GM21447 (cell line): Measurements from ENCODE around the gene INO80C.
A peak's percentile ranks its signal among the peaks of the same experiment; 100 is the strongest.

Experiments used
- ATAC-seq: cut with Tn5 transposase; IDR thresholded peaks from one replicate; pipeline ENCODE4 v1.9.1; 2021; ENCODE audit not compliant: unreplicated experiment

Gene INO80C

GRCh38 chr18:35513181-35513936 is 15.6 kb upstream of the INO80C start:
- no peak for ATAC-seq

- ATAC-seq, result no peak
Observed at GRCh38 chr18:35512761-35513160, 15.0 kb upstream of the INO80C start.

GRCh38 chr18:35511833-35512232 is 14.1 kb upstream of the INO80C start:
- peak; percentile 33 for ATAC-seq

GRCh38 chr18:35511428-35511827 is 13.7 kb upstream of the INO80C start:
- peak; percentile 91 for ATAC-seq

GRCh38 chr18:35510076-35510651 is 12.4 kb upstream of the INO80C start:
- no peak for ATAC-seq

GRCh38 chr18:35508746-35509338 is 11.1 kb upstream of the INO80C start:
- ATAC-seq, result no peak

- ATAC-seq, result no peak
Observed at GRCh38 chr18:35508030-35508429, 10.3 kb upstream of the INO80C start.

GRCh38 chr18:35507623-35508022 is 9.9 kb upstream of the INO80C start:
- ATAC-seq, result no peak

- no peak for ATAC-seq
Observed at GRCh38 chr18:35507192-35507591, 9.4 kb upstream of the INO80C start.

- ATAC-seq, result no peak
Observed at GRCh38 chr18:35506024-35506712, 8.4 kb upstream of the INO80C start.

- no peak for ATAC-seq
Observed at GRCh38 chr18:35504996-35505395, 7.2 kb upstream of the INO80C start.

- ATAC-seq, result no peak
Observed at GRCh38 chr18:35502052-35502451, 4.3 kb upstream of the INO80C start.

- no peak for ATAC-seq
Observed at GRCh38 chr18:35501369-35501768, 3.6 kb upstream of the INO80C start.

- ATAC-seq, result no peak
Observed at GRCh38 chr18:35500113-35500512, 2.4 kb upstream of the INO80C start.

- peak; percentile 44 for ATAC-seq
Observed at GRCh38 chr18:35497027-35497369, 762 bp downstream of the INO80C start.

- ATAC-seq, result no peak
Observed at GRCh38 chr18:35495536-35496314, 2.0 kb downstream of the INO80C start.

GRCh38 chr18:35494251-35495220 is 3.2 kb downstream of the INO80C start:
- ATAC-seq, result no peak

GRCh38 chr18:35491700-35492077 is 6.1 kb downstream of the INO80C start:
- ATAC-seq, result no peak

- ATAC-seq, result no peak
Observed at GRCh38 chr18:35490894-35491699, 6.7 kb downstream of the INO80C start.
